ENCODE results near the gene KIF18A. TPM values are rescaled to one million over a fixed set of nuclear protein-coding genes. Genes with fewer than 3 reads are reported as not detected.

KIF18A gene
- total RNA-seq, 1 donor from 2014 or later = 4.9 TPM

Small RNA genes lying within 50 kb of the gene (microRNA-seq; reads per million reads assigned to microRNA genes)
- not detected for gene MIR610 (ENCODE audit: unreplicated experiment)

Other genes with a start within 250 kb of the KIF18A start
- 8.8 TPM for gene METTL15, start 232 bp upstream of the KIF18A start, total RNA-seq (ENCODE audit: unreplicated experiment)

Measured in endothelial cell (in vitro differentiated cells).